Measurements from ENCODE around the gene ZNF248.

DNA sequence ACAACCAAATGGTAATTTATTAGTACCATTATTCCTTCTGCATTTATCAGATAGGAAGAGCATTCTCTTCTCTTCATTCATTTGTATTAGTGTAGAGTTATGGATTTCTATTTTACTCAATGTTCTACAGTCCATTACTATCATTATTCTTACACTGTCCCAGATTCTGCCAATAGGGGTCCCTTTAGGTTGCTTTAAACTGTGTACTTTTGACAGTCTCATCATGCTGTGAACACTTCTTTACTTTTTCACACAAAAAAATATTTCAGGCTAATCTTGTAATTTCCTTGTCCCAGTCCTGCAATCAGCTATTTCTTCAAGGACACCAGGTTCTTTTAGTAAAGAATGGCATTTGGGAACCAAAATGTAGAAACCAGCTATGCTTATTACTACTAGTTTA is 99.3 kb downstream of the ZNF248 start:
- no peak for TF ChIP-seq CTCF (IDR thresholded peaks at IDR 0.05)
- no peak for TF ChIP-seq EZH2 (IDR thresholded peaks at IDR 0.05)
- no peak for TF ChIP-seq EZH2phosphoT487 (IDR thresholded peaks at IDR 0.05)

Data from neural progenitor cell (in vitro differentiated cells).